Esophagus (tissue), 2 donors: ENCODE data around the gene ADAM12. TPM values are rescaled to one million over a fixed set of nuclear protein-coding genes. Genes with fewer than 3 reads are reported as not detected.

Experiments
- H3K27ac ChIP-seq, 2 donors: one replicate each; pipeline ENCODE4 v1.5.1; 2013; ENCODE audit warnings: low read depth in 2 of 2, mild to moderate bottlenecking in 2 of 2, inconsistent platforms in 1 of 2, low read length in 1 of 2, moderate library complexity in 1 of 2
- H3K27me3 ChIP-seq, 2 donors: one replicate each; pipeline ENCODE4 v1.6.1; 2013; ENCODE audit warnings: low read length in 2 of 2, control low read depth in 1 of 2, mild to moderate bottlenecking in 1 of 2; ENCODE audit not compliant: insufficient read depth in 2 of 2, control insufficient read depth in 1 of 2
- H3K36me3 ChIP-seq, 2 donors: one replicate each; pipeline ENCODE4 v1.6.1; 2013; ENCODE audit warnings: low read length in 1 of 2; ENCODE audit not compliant: control insufficient read depth in 2 of 2, insufficient read depth in 2 of 2
- H3K4me1 ChIP-seq, 2 donors: one replicate each; pipeline ENCODE4 v1.6.1; 2013; ENCODE audit warnings: low read length in 1 of 2; ENCODE audit not compliant: control insufficient read depth in 2 of 2, insufficient read depth in 2 of 2
- H3K4me3 ChIP-seq, 2 donors: one replicate each; pipeline ENCODE4 v1.5.1; 2013; ENCODE audit warnings: low read length in 2 of 2, mild to moderate bottlenecking in 2 of 2, low read depth in 1 of 2, moderate library complexity in 1 of 2
- H3K9me3 ChIP-seq, 2 donors: one replicate each; pipeline ENCODE4 v1.6.1; 2013; ENCODE audit warnings: mild to moderate bottlenecking in 2 of 2, low read depth in 1 of 2, low read length in 1 of 2, moderate library complexity in 1 of 2; ENCODE audit not compliant: control insufficient read depth in 2 of 2, insufficient read depth in 1 of 2
- WGBS, 2 donors: extraction: QIAGEN DNeasy Blood & Tissue Kit; methylation state at CpG; one replicate each; pipeline ENCODE4 v1.1.7; 2013; 5-methylcytosine and 5-hydroxymethylcytosine counted together
- polyA plus RNA-seq, 2 donors: library from polyadenylated mRNA; stranded (reverse); fragments of 200-250 nt; gene quantifications; one replicate each; pipeline ENCODE4 v1.2.3, GENCODE V29; 2013
- donor health status: healthy with polysubstance abuse.
- donor health status: Bipolar disorder and iron deficiency.

ADAM12 gene
- polyA plus RNA-seq, 2 donors = under 0.01 to 0.06 TPM

GRCh38 chr10:126405239-126405775 is 17.0 kb upstream of the ADAM12 start:
- H3K27ac ChIP-seq = no peak overlapping the region
- no peaks in the 10 kb centered on the region for H3K27me3 ChIP-seq
- H3K36me3 ChIP-seq = no peaks in the 10 kb centered on the region
- H3K4me1 ChIP-seq = no peaks in the 10 kb centered on the region
- H3K9me3 ChIP-seq = no peaks in the 10 kb centered on the region
- 76 to 83% methylated on average over 6 of the region's 6 CpGs for WGBS, 2 donors
- H3K4me3 ChIP-seq = no peak overlapping the region

DNA sequence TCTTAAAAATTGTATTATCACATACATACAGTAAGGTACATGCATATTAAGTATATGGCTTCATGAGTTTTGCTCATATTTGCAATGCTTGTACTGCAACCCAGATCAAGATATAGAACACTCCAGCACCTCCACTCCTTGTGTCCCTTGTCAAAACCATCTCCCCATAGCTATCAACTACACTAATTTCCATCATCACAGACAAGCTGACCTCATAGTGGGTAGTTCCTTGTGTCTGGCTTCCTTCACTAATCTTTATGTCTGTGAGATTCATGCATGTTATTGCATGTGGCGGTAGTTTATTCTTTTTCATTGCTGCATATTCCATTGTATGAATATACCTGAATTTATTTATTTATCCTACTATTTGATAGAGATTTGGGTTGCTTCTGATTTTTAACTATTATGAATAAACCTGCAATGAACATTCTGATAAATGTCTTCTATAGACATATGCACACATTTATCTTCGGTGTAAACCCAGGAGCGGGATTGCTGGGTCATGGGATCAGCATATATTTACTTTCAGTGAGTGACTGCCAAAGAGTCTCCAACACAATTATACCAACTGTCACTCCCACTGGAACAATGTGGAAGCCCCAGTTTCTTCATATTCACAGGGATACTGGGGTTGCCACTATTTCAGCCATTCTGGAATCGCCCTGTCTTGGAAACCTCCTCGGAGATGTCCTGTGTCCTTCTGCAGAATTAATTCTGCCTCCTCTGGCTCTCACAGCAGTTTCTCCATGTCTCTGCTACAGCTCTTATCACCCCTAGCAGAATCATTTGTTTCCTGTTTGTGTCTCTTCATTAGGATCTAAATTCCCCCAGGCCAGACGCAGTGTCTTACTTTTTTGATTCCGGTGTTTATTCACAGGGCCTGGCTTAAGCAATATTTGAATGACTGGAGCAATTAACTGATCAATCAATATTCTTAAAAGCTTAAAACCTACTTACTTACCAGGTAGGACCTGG is 14.7 kb upstream of the ADAM12 start:
- H3K4me3 ChIP-seq = no peak overlapping the region
- H3K27ac ChIP-seq = no peak overlapping the region
- WGBS, 2 donors = 60 to 68% methylated on average over 7 of the region's 7 CpGs
- no peaks in the 10 kb centered on the region for H3K27me3 ChIP-seq
- H3K9me3 ChIP-seq = no peaks in the 10 kb centered on the region
- no peaks in the 10 kb centered on the region for H3K36me3 ChIP-seq
- no peaks in the 10 kb centered on the region for H3K4me1 ChIP-seq

GRCh38 chr10:126400641-126401040 is 12.4 kb upstream of the ADAM12 start:
- no peaks in the 10 kb centered on the region for H3K4me1 ChIP-seq
- H3K27me3 ChIP-seq = no peaks in the 10 kb centered on the region
- no peaks in the 10 kb centered on the region for H3K9me3 ChIP-seq
- H3K27ac ChIP-seq = no peak overlapping the region
- no peaks in the 10 kb centered on the region for H3K36me3 ChIP-seq
- H3K4me3 ChIP-seq = no peak overlapping the region
- 83% methylated on average over 4 of the region's 4 CpGs for WGBS, 2 donors

- WGBS, 2 donors = 74% methylated on average over 4 of the region's 4 CpGs
- Histone ChIP-seq H3K36me3 (no peaks in the 10 kb centered on the region), H3K27ac (no peak overlapping the region), H3K9me3 (no peaks in the 10 kb centered on the region), H3K27me3 (peaks cover 0 to 5% of the 10 kb centered on the region in 2 donors), H3K4me3 (no peak overlapping the region), H3K4me1 (no peaks in the 10 kb centered on the region)
Observed at GRCh38 chr10:126398924-126399323, 10.6 kb upstream of the ADAM12 start.

GRCh38 chr10:126398383-126398743 is 10.1 kb upstream of the ADAM12 start:
- H3K4me3 ChIP-seq = no peak overlapping the region
- H3K36me3 ChIP-seq = no peaks in the 10 kb centered on the region
- H3K27me3 ChIP-seq = peaks cover 0 to 5% of the 10 kb centered on the region in 2 donors
- WGBS, 2 donors = 83% methylated on average over 3 of the region's 3 CpGs
- H3K27ac ChIP-seq = no peak overlapping the region
- no peaks in the 10 kb centered on the region for H3K9me3 ChIP-seq
- no peaks in the 10 kb centered on the region for H3K4me1 ChIP-seq

- Histone ChIP-seq H3K27me3 (peaks cover 0 to 5% of the 10 kb centered on the region in 2 donors), H3K27ac (no peak overlapping the region), H3K36me3 (no peaks in the 10 kb centered on the region), H3K9me3 (no peaks in the 10 kb centered on the region), H3K4me3 (no peak overlapping the region), H3K4me1 (no peaks in the 10 kb centered on the region)
- 77 to 83% methylated on average over 4 of the region's 4 CpGs for WGBS, 2 donors
Observed at GRCh38 chr10:126397640-126398382, 9.5 kb upstream of the ADAM12 start.

- H3K36me3 ChIP-seq = no peaks in the 10 kb centered on the region
- no peaks in the 10 kb centered on the region for H3K9me3 ChIP-seq
- WGBS, 2 donors = 76 to 87% methylated on average over 3 of the region's 3 CpGs
- peaks cover 0 to 5% of the 10 kb centered on the region in 2 donors for H3K27me3 ChIP-seq
- H3K4me1 ChIP-seq = no peaks in the 10 kb centered on the region
- no peak overlapping the region for H3K27ac ChIP-seq
- H3K4me3 ChIP-seq = no peak overlapping the region
Observed at GRCh38 chr10:126397156-126397555, 8.9 kb upstream of the ADAM12 start.

DNA sequence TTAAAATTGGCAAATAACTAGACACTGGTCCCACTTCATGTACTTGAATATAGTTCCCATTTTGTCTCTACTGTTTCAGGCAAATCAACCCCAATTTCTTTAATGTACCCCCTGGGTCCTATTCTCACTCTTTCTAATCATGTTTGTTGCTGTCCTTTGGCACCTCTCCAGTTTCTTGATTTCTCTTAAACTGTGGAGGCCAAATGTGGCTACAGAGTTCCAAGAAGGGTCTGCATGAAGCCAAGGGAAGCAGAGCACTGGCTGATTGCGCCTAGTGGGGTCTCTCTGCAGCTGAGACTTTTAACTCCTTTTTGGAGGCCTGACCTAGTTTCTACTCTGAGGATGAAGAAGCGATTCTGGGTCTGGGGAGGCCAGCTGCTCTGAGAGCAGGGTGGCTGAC is 6.7 kb upstream of the ADAM12 start:
- Histone ChIP-seq H3K27me3 (peaks cover 0 to 5% of the 10 kb centered on the region in 2 donors), H3K36me3 (no peaks in the 10 kb centered on the region), H3K9me3 (no peaks in the 10 kb centered on the region), H3K27ac (no peak overlapping the region), H3K4me3 (no peak overlapping the region), H3K4me1 (no peaks in the 10 kb centered on the region)
- WGBS, 2 donors = 88% methylated on average over 2 of the region's 2 CpGs

DNA sequence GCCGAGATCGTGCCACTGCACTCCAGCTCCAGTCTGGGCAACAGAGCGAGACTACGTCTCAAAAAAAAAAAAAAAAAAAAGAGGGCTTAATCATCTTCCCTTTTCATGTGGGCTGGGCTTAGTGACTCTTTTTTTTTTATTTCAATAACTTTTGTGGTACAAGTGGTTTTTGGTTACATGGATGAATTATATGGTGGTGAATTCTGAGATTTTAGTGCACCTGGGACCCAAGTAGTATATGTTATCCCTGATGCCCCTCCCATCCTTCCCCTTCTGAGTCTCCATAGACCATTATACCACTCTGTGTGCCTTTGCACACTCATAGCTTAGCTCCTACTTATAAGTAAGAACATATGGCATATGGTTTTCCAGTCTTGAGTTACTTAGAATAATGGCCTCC is 4.8 kb upstream of the ADAM12 start:
- H3K4me1 ChIP-seq = no peaks in the 10 kb centered on the region
- WGBS, 2 donors = 92% methylated on average over 4 of the region's 4 CpGs
- H3K27me3 ChIP-seq = peaks cover 0 to 9% of the 10 kb centered on the region in 2 donors
- H3K27ac ChIP-seq = no peak overlapping the region
- H3K4me3 ChIP-seq = no peak overlapping the region
- no peaks in the 10 kb centered on the region for H3K36me3 ChIP-seq
- no peaks in the 10 kb centered on the region for H3K9me3 ChIP-seq
